ENCODE measurements around the gene STARD8.

GRCh38 chrX:68698942-68699341 is 51.5 kb downstream of the STARD8 start:
- TF ChIP-seq, protein P1, sequence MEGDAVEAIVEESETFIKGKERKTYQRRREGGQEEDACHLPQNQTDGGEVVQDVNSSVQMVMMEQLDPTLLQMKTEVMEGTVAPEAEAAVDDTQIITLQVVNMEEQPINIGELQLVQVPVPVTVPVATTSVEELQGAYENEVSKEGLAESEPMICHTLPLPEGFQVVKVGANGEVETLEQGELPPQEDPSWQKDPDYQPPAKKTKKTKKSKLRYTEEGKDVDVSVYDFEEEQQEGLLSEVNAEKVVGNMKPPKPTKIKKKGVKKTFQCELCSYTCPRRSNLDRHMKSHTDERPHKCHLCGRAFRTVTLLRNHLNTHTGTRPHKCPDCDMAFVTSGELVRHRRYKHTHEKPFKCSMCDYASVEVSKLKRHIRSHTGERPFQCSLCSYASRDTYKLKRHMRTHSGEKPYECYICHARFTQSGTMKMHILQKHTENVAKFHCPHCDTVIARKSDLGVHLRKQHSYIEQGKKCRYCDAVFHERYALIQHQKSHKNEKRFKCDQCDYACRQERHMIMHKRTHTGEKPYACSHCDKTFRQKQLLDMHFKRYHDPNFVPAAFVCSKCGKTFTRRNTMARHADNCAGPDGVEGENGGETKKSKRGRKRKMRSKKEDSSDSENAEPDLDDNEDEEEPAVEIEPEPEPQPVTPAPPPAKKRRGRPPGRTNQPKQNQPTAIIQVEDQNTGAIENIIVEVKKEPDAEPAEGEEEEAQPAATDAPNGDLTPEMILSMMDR (conservative IDR thresholded peaks at IDR 0.05; ENCODE audit: low read depth, low read length), result no peak
- TF ChIP-seq EZH2 (IDR thresholded peaks at IDR 0.05; ENCODE audit: borderline replicate concordance, low read depth, low read length, poor library complexity, severe bottlenecking), result no peak
